Inflammatory macrophage treated with lipopolysaccharide for 4 hours (primary cell): ENCODE data around the gene KLHL1.

Experiments used
- DNase-seq: peaks from one replicate; pipeline ENCODE4 v3.0.0-alpha.2; 2020

KLHL1 gene

GRCh38 chr13:70014337-70014736 lies 93.9 kb downstream of the KLHL1 start:
- DNase-seq = no peak

DNA sequence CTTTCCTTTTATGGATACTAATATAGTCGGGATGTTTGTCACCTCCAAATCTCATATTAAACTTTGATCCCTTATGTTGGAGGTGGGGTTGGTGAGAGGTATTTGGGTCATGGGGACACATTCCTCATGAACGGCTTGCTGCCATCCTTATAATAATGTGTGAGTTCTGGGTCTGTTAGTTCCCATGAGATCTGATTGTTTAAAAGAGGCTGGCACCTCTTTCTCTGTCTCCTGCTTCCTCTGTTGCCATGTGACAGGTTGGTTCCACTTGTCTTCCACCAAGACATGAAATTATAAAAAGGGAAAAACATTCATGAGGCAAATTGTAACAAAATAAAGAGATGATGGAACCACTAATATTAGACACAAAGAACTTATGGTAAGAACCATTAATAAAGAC lies 108.4 kb downstream of the KLHL1 start:
- DNase-seq = no peak

DNA sequence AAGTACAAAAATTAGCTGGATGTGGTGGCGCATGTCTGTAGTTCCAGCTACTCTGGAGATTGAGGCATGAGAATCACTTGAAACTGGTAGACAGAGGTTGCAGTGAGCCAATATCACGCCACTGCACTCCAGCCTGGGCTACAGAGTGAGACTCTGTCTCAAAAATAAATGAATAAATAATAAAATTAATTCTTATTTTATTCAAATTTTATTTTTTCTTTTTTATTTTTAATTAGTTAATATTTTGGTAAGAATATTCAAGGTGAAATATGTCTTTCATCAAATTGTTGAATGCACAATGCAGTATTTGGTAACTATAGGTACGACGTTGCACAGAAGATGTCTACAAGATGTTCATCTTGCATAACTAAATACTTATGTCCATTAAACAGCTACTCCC lies 111.2 kb downstream of the KLHL1 start:
- no peak for DNase-seq

DNA sequence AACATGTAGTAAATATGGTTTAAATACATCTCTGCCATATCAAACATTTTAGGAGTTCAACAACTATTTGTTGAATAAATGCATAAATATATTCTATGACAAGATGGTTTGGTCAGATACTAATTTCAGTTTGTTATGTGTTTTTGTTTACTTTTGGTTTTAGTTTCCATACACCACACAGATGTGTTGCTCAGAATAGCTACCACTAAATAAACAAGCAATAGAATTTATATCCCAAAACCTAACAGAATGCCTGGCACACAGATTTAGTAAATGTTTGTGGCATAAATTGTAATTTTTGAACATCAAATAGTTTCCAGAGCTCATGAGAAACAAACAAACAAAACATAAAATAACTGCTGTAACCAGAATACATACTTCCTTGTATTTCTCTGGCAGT lies 127.5 kb downstream of the KLHL1 start:
- DNase-seq = no peak

DNA sequence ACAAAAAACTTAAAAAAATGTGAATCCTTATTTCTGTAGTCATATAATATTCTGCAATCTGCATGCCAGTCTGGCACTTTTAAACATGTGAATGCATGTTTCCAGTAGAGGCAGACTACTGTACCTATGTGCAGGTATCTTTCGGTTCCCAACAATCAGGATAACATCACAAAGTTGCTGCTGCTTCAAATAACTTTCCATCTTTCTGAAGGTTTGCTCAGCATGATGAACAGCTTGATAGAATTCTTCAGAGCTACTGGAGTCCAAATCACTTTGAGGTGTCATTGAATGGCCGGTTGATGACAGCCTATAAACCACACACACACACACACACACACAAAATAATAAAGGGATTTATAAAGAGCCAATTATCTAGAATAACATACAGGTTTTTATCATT lies 132.8 kb downstream of the KLHL1 start:
- DNase-seq = no peak

DNA sequence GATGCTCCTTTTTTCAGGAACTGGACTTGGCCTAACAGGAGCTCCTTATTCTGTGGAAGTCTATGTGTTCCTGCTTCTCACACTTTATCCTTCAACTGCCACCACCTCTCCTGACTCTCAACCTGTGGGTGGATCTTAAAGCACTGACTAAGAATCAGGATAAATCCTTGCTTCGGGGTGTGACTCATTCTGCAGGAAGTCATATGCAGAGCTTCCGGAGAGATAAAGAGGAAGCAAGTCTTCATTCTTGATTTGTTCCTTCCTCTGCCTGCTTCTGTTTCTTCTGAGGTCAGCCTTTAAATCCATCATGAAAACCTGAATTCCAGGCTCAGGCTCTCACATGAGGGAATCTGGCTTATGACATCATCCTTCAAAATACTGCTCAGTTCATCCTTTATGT lies 137.7 kb downstream of the KLHL1 start:
- peak; percentile 5 for DNase-seq

- no peak for DNase-seq
Observed at GRCh38 chr13:69959046-69959445, 149.2 kb downstream of the KLHL1 start.

GRCh38 chr13:69956839-69957238 lies 151.4 kb downstream of the KLHL1 start:
- no peak for DNase-seq

GRCh38 chr13:69956349-69956748 lies 151.9 kb downstream of the KLHL1 start:
- no peak for DNase-seq

- DNase-seq = no peak
Observed at GRCh38 chr13:69955271-69955670, 153.0 kb downstream of the KLHL1 start.

DNA sequence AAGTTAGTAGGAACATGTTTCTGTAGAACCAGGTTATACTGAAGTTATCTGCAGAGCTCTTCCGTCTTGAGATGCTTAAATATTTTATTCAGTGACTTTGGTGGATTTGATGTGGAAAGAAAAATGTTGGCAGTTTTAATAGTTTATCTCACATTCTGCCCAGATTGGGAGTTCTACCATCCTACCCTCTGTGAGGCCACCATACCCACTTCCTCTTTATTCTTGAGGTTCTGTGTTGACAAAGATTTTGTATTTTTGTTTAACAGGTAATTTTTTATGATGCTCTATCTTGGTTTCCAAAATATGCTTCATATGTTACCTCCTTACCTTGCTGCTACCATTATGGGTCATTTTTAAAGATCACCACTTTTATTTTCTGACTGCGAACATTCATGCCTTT lies 156.8 kb downstream of the KLHL1 start:
- no peak for DNase-seq

DNA sequence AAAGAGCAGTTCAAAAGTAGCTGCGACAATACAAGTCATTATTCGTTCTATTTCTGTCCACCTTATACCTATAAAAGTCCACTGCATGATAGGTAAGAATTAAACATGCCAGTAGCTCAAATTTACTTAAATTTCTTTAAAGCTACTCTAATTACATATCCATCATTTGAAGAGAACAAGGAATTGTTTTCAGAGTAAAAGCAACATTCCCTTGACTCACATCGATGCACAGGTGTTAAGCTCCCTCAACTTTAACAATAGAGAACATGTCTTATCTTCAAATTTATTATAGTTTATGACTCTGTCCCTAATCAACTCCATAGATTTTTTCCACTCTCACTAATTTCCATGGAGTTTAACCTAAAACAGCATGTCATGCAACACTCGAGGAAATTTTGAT lies 158.1 kb downstream of the KLHL1 start:
- no peak for DNase-seq

- no peak for DNase-seq
Observed at GRCh38 chr13:69948016-69948415, 160.2 kb downstream of the KLHL1 start.

- no peak for DNase-seq
Observed at GRCh38 chr13:69947582-69947981, 160.7 kb downstream of the KLHL1 start.

DNA sequence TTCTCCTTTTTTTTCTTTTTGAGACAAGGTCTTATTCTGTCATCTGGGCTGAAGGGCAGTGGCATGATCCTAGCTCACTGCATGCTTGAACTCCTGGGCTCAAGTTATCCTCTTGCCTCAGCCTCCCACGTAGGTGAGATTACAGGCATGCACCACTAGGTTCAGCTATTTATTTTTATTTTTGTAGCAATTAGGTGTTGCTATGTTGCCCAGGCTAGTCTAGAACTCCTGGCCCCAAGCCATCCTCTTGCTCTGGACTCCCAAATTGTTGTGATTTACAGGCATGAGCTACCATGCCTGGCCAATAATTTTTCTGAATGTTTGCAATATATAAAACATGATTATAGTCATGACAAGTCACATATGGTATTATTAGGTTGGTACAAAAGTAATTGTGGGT lies 161.7 kb downstream of the KLHL1 start:
- no peak for DNase-seq

- DNase-seq = no peak
Observed at GRCh38 chr13:69935043-69935442, 173.2 kb downstream of the KLHL1 start.

- DNase-seq = no peak
Observed at GRCh38 chr13:69928262-69928661, 180.0 kb downstream of the KLHL1 start.

GRCh38 chr13:69921156-69921555 lies 187.1 kb downstream of the KLHL1 start:
- DNase-seq = no peak

DNA sequence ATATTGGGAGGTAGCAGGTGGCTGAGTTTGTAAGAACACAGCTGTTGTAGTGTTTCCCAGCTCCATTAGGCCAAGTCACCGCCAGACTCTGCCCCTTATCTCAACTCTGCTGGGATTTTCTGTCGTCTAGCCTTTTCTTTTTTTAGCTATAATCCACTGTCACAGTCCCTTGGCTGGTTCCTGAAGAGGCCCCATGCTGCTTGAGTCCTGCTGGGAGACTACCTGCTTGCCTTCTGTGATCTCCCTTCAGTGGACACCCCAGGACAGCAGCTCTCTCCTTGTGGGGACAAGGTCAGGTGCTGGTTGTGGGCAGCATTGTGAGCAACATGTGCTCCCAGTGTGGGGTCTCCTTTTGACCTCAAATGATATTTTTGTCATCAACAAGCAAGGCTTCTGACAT lies 195.6 kb downstream of the KLHL1 start:
- DNase-seq = no peak

GRCh38 chr13:69910800-69911199 lies 197.5 kb downstream of the KLHL1 start:
- DNase-seq = no peak

DNA sequence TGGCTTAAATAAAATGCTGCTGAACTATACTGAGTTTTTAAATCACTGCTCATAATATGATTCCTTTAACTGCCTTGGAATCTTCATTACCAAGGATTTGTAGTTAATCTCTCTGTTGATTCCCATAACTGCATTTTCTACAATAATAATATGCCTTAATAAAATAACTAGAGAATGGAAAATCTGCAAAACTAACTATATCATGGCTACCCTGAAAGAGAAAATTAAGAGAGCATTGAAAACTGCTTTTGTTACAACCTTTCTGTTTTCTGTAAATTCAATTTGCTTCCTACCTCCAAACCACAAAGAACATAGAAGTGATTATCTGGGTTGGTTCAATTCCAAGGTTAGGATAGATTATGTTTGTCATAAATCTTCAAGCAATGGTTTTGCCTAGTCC lies 203.5 kb downstream of the KLHL1 start:
- no peak for DNase-seq

DNA sequence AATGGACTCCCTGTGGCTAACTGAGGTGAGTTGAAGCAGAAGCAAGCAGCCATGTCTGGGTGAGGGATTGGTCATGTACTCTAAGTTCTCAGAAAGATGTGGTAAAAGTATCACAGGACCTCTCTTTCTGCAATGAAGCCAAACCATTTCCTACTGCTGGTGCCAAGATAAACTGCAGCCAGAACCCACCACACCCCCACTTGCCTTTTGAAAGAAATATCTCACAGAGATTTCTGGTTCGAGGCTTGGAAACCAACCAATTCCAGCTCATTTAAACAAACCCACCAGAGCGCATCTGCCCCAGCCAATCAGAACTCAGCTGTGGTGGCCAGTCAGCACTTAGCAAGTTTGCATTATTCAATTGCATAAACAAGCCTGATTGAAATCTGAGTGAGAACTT lies 205.2 kb downstream of the KLHL1 start:
- DNase-seq = no peak

DNA sequence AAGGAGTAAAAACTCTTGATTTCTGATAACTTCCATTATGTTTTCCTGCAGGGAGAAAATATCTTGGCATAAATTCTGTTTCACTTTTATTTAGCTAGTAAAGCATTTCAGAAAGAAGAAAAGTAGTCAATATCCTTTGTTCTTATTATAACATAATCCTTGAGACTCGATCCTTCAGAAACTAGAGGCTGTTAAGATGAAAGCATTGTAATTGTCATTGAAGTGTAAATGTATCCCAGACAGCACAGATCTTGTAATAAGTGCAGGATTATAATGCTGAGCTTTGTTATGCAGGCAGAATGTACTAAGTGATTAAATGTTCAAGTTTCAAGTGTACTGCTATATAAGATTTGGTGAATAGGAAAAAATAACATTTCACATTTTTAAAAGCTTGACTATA lies 225.8 kb downstream of the KLHL1 start:
- DNase-seq = no peak

DNA sequence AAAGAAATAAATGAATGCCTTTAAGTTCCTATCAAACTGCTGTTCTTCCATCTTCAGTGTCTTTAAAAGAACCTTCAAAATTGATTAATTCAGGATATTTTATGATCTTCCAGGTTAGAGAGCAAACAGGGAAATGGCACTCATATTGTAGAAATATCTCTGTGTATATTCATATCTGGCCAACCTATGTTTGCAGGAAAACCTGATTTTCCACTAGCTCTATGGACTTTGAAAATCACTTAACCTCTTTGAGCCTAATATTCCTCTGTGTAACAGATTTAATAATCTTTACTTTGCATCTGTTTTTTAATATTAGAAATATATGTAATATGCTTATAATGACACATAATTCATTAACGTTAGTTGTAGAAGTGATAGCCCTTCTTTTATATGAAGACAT lies 228.3 kb downstream of the KLHL1 start:
- no peak for DNase-seq

DNA sequence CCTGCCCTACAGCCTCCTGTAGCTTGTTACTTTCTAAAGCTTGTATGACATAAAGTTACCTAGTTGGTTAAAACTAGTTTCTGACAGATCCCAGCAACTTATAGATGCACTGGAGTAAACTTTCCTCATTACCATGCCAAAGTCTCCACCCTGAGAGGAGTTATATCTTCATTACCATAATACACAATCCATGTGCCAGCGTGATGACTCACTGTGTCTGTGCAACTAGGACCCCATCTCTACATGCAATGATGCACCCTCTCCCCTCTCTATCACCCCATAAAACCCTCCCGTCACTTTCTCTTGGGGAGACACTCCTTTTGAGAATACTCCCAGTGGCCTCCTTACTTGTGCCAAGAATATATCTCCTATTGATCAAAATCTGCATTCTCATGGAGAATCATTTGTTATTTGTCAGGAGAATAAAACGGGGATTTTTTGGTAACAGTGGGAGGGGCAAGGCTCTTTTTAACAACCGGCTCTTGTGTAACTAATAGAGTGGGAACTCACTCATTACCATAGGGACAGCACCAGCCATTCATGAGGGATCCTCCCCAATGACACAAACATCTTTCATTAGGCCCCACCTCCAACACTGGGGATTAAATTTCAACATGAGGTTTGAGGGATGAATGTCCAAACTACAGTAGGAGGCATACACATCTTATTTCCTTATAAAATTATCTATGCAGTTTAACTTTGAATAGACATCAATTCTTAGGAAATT lies 235.8 kb downstream of the KLHL1 start:
- no peak for DNase-seq

DNA sequence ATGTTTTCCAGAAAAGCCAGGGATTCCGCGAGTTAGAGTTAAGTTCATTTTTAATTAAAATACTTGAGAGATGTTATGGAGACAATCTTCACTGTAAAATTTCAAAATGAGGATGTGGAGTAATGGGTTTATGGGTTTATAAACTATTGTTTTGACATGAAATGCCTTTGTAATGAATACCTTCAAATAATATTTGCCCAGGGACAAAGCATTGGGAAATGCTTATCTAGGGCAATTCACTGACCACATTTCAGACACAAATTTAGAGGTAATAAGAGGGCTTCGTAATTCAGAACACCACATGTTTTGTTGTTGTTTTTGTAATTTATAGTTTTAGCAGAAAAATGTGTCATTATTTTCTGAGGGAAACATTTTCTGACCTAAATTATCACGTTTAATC lies 241.7 kb downstream of the KLHL1 start:
- no peak for DNase-seq
